Measurements from ENCODE around the gene DDX25. TPM values are rescaled to one million over a fixed set of nuclear protein-coding genes. Genes with fewer than 3 reads are reported as not detected.

Gene DDX25
- total RNA-seq, 2 donors from 2014 or later, result 3.3 to 8.4 TPM

GRCh38 chr11:125950178-125950490 is 45.8 kb downstream of the DDX25 start:
- Mint-ChIP-seq H3K4me1 (peaks cover 10% of the 10 kb centered on the region), H3K36me3 (ENCODE audit: low read depth) (no peaks in the 10 kb centered on the region), H3K27ac (peak overlapping the region; percentile 74), H3K4me3 (no peak overlapping the region), H3K27me3 (ENCODE audit: insufficient read depth) (no peaks in the 10 kb centered on the region), H3K9me3 (no peaks in the 10 kb centered on the region)
- Histone ChIP-seq H3K27me3 (ENCODE audit: control insufficient read depth, insufficient read depth, low read length, poor library complexity, severe bottlenecking) (no peaks in the 10 kb centered on the region), H3K27ac (ENCODE audit: low read depth, low read length) (no peak overlapping the region), H3K4me3 (ENCODE audit: low read length) (no peak overlapping the region), H3K36me3 (ENCODE audit: control insufficient read depth, insufficient read depth, low read length) (no peaks in the 10 kb centered on the region), H3K9me3 (ENCODE audit: control insufficient read depth, low read length) (no peaks in the 10 kb centered on the region), H3K9ac (ENCODE audit: extremely low read depth, low read length, poor library complexity, severe bottlenecking) (no peak overlapping the region), H3K4me1 (ENCODE audit: control insufficient read depth, insufficient read depth, low read length) (no peaks in the 10 kb centered on the region)
- TF ChIP-seq CTCF (conservative IDR thresholded peaks at IDR 0.05), result no peak
- DNase-seq, result no peak
- 94% methylated on average over 11 of the region's 11 CpGs; no CpG with 5 or more reads in 1 of the 2 experiments for WGBS, 2 experiments (ENCODE audit: insufficient coverage in 1 of 2, insufficient read length in 1 of 2)

GRCh38 chr11:125950696-125951651 is 46.7 kb downstream of the DDX25 start:
- no peak overlapping the region for H3K4me3 ChIP-seq (ENCODE audit: low read length)
- Mint-ChIP-seq H3K4me3 (no peak overlapping the region), H3K4me1 (peaks cover 4% of the 10 kb centered on the region), H3K27me3 (ENCODE audit: insufficient read depth) (no peaks in the 10 kb centered on the region), H3K36me3 (ENCODE audit: low read depth) (no peaks in the 10 kb centered on the region), H3K27ac (no peak overlapping the region), H3K9me3 (no peaks in the 10 kb centered on the region)
- no peak overlapping the region for H3K27ac ChIP-seq (ENCODE audit: low read depth, low read length)
- no peak overlapping the region for H3K9ac ChIP-seq (ENCODE audit: extremely low read depth, low read length, poor library complexity, severe bottlenecking)
- no peaks in the 10 kb centered on the region for H3K36me3 ChIP-seq (ENCODE audit: control insufficient read depth, insufficient read depth, low read length)
- no peak for DNase-seq
- no peaks in the 10 kb centered on the region for H3K9me3 ChIP-seq (ENCODE audit: control insufficient read depth, low read length)
- no peak for TF ChIP-seq CTCF (conservative IDR thresholded peaks at IDR 0.05)
- no peaks in the 10 kb centered on the region for H3K4me1 ChIP-seq (ENCODE audit: control insufficient read depth, insufficient read depth, low read length)
- H3K27me3 ChIP-seq (ENCODE audit: control insufficient read depth, insufficient read depth, low read length, poor library complexity, severe bottlenecking), result no peaks in the 10 kb centered on the region
- WGBS, 2 experiments (ENCODE audit: insufficient coverage in 1 of 2, insufficient read length in 1 of 2), result 88 to 96% methylated on average over 4 to 15 of the region's 15 CpGs

GRCh38 chr11:125951731-125952130 is 47.4 kb downstream of the DDX25 start:
- Histone ChIP-seq H3K4me3 (ENCODE audit: low read length) (no peak overlapping the region), H3K9me3 (ENCODE audit: control insufficient read depth, low read length) (no peaks in the 10 kb centered on the region), H3K9ac (ENCODE audit: extremely low read depth, low read length, poor library complexity, severe bottlenecking) (no peak overlapping the region), H3K4me1 (ENCODE audit: control insufficient read depth, insufficient read depth, low read length) (no peaks in the 10 kb centered on the region), H3K36me3 (ENCODE audit: control insufficient read depth, insufficient read depth, low read length) (no peaks in the 10 kb centered on the region), H3K27ac (ENCODE audit: low read depth, low read length) (no peak overlapping the region), H3K27me3 (ENCODE audit: control insufficient read depth, insufficient read depth, low read length, poor library complexity, severe bottlenecking) (no peaks in the 10 kb centered on the region)
- 70 to 94% methylated on average over 6 to 11 of the region's 11 CpGs for WGBS, 2 experiments (ENCODE audit: insufficient coverage in 1 of 2, insufficient read length in 1 of 2)
- H3K27ac Mint-ChIP-seq, result no peak overlapping the region
- peaks cover 4% of the 10 kb centered on the region for H3K4me1 Mint-ChIP-seq
- no peaks in the 10 kb centered on the region for H3K9me3 Mint-ChIP-seq
- no peaks in the 10 kb centered on the region for H3K36me3 Mint-ChIP-seq (ENCODE audit: low read depth)
- TF ChIP-seq CTCF (conservative IDR thresholded peaks at IDR 0.05), result no peak
- H3K27me3 Mint-ChIP-seq (ENCODE audit: insufficient read depth), result no peaks in the 10 kb centered on the region
- no peak overlapping the region for H3K4me3 Mint-ChIP-seq
- peak; percentile 62 for DNase-seq
